H9 (cell line): ENCODE measurements around the gene DOCK2. TPM values are rescaled to one million over a fixed set of nuclear protein-coding genes. Genes with fewer than 3 reads are reported as not detected.

Experiments used
- DNase-seq: peaks from one replicate; pipeline ENCODE4 v3.0.0-alpha.2; 2017
- H2AFZ ChIP-seq: one replicate; pipeline ENCODE4 v1.6.1; 2013; ENCODE audit warnings: mild to moderate bottlenecking, low read length, control low read depth, moderate library complexity
- H2AK5ac ChIP-seq: 2 replicates; pipeline ENCODE4 v1.6.1; 2013; ENCODE audit warnings: low read length, control low read depth, mixed read lengths; ENCODE audit not compliant: insufficient read length
- H2BK120ac ChIP-seq: one replicate; pipeline ENCODE4 v1.6.1; 2013; ENCODE audit warnings: low read depth, mild to moderate bottlenecking, low read length, control low read depth, inconsistent platforms; ENCODE audit not compliant: poor library complexity, severe bottlenecking
- H2BK12ac ChIP-seq: 2 replicates; pipeline ENCODE4 v1.6.1; 2013; ENCODE audit warnings: low read length, control low read depth, mixed read lengths, low read depth; ENCODE audit not compliant: insufficient read length
- H2BK15ac ChIP-seq: 2 replicates; pipeline ENCODE4 v1.6.1; 2013; ENCODE audit warnings: low read depth, low read length, control low read depth
- H2BK20ac ChIP-seq: one replicate; pipeline ENCODE4 v1.6.1; 2013; ENCODE audit warnings: low read depth, mild to moderate bottlenecking, low read length, control low read depth, inconsistent platforms; ENCODE audit not compliant: poor library complexity, severe bottlenecking
- H2BK5ac ChIP-seq: 2 replicates; pipeline ENCODE4 v1.6.1; 2013; ENCODE audit warnings: low read length, control low read depth, mixed read lengths; ENCODE audit not compliant: insufficient read length
- H3K14ac ChIP-seq: 2 replicates; pipeline ENCODE4 v1.6.1; 2013; ENCODE audit warnings: low read length, control low read depth; ENCODE audit not compliant: insufficient read depth
- H3K18ac ChIP-seq: 2 replicates; pipeline ENCODE4 v1.6.1; 2013; ENCODE audit warnings: low read depth, mild to moderate bottlenecking, mixed read lengths, low read length, control low read depth; ENCODE audit not compliant: insufficient read length
- H3K23ac ChIP-seq: 2 replicates; pipeline ENCODE4 v1.6.1; 2013; ENCODE audit warnings: low read length, control low read depth, mixed read lengths, low read depth; ENCODE audit not compliant: insufficient read length
- H3K23me2 ChIP-seq: 2 replicates; pipeline ENCODE4 v1.6.1; 2013; ENCODE audit warnings: low read depth, mild to moderate bottlenecking, mixed read lengths, low read length, control low read depth; ENCODE audit not compliant: insufficient read length, poor library complexity, severe bottlenecking
- H3K27ac ChIP-seq: 2 replicates; pipeline ENCODE4 v1.5.1; 2013; ENCODE audit warnings: low read length, control low read depth, mixed read lengths, low read depth; ENCODE audit not compliant: insufficient read length
- H3K27me3 ChIP-seq: 2 replicates; pipeline ENCODE4 v1.6.1; 2013; ENCODE audit warnings: low read length, control low read depth, inconsistent platforms; ENCODE audit not compliant: insufficient read depth
- H3K4ac ChIP-seq: 2 replicates; pipeline ENCODE4 v1.6.1; 2013; ENCODE audit warnings: low read depth, mild to moderate bottlenecking, control low read depth, inconsistent platforms, low read length, moderate library complexity
- H3K4me1 ChIP-seq: 2 replicates; pipeline ENCODE4 v1.6.1; 2013; ENCODE audit warnings: low read length, control low read depth, inconsistent platforms; ENCODE audit not compliant: insufficient read depth
- H3K4me2 ChIP-seq: 2 replicates; pipeline ENCODE4 v1.6.1; 2013; ENCODE audit warnings: low read length, control low read depth, mixed read lengths; ENCODE audit not compliant: insufficient read length, insufficient read depth
- H3K56ac ChIP-seq: 2 replicates; pipeline ENCODE4 v1.6.1; 2013; ENCODE audit warnings: low read depth, mild to moderate bottlenecking, mixed read lengths, low read length, control low read depth; ENCODE audit not compliant: insufficient read length
- H3K79me1 ChIP-seq: 2 replicates; pipeline ENCODE4 v1.6.1; 2013; ENCODE audit warnings: low read depth, mild to moderate bottlenecking, moderate library complexity, low read length, control low read depth, inconsistent platforms; ENCODE audit not compliant: insufficient read depth, poor library complexity, severe bottlenecking
- H3K79me2 ChIP-seq: 2 replicates; pipeline ENCODE4 v1.6.1; 2013; ENCODE audit warnings: low read length, control low read depth, inconsistent platforms; ENCODE audit not compliant: insufficient read depth
- H3K9ac ChIP-seq: 2 replicates; pipeline ENCODE4 v1.6.1; 2013; ENCODE audit warnings: low read length, control low read depth, mixed read lengths; ENCODE audit not compliant: insufficient read length; ENCODE audit errors: extremely low read depth
- H3K9me3 ChIP-seq: one replicate; pipeline ENCODE4 v1.6.1; 2013; ENCODE audit warnings: low read depth, low read length, inconsistent platforms; ENCODE audit not compliant: control insufficient read depth
- H3T11ph ChIP-seq: one replicate; pipeline ENCODE4 v1.6.1; 2013; ENCODE audit warnings: mild to moderate bottlenecking, low read length, control low read depth, inconsistent platforms
- H4K20me1 ChIP-seq: one replicate; pipeline ENCODE4 v1.6.1; 2013; ENCODE audit not compliant: control insufficient read depth, insufficient read length, insufficient read depth
- H4K5ac ChIP-seq: 2 replicates; pipeline ENCODE4 v1.6.1; 2013; ENCODE audit warnings: low read depth, mild to moderate bottlenecking, mixed read lengths, low read length, control low read depth; ENCODE audit not compliant: insufficient read length
- H4K8ac ChIP-seq: replicated peaks from 2 replicates; pipeline ENCODE4 v1.6.1; 2013; ENCODE audit warnings: low read length, control low read depth, mixed read lengths, low read depth; ENCODE audit not compliant: insufficient read length
- H4K91ac ChIP-seq: 2 replicates; pipeline ENCODE4 v1.6.1; 2013; ENCODE audit warnings: low read depth, mild to moderate bottlenecking, moderate library complexity, mixed read lengths, low read length, control low read depth; ENCODE audit not compliant: insufficient read length
- H3K27ac Mint-ChIP-seq, 3 experiments: 2 replicates in 2 of 3; 3 replicates in 1 of 3; pipeline ENCODE4 v1.8.0; 2020 to 2021; ENCODE audit warnings: mixed read lengths in 3 of 3, mild to moderate bottlenecking in 1 of 3, moderate library complexity in 1 of 3
- H3K27me3 Mint-ChIP-seq: 2 replicates; pipeline ENCODE4 v1.8.0; 2021; ENCODE audit warnings: low read depth, mild to moderate bottlenecking, moderate library complexity, mixed read lengths
- H3K36me3 Mint-ChIP-seq, 3 experiments: 2 replicates in 2 of 3; 3 replicates in 1 of 3; pipeline ENCODE4 v1.8.0; 2020 to 2021; ENCODE audit warnings: low read depth in 3 of 3, mixed read lengths in 3 of 3; ENCODE audit not compliant: insufficient read depth in 1 of 3
- H3K4me1 Mint-ChIP-seq, 2 experiments: 2 replicates each; pipeline ENCODE4 v1.8.0; 2020; ENCODE audit warnings: mixed read lengths in 2 of 2
- H3K4me3 Mint-ChIP-seq, 2 experiments: 2 replicates in 1 of 2; 3 replicates in 1 of 2; pipeline ENCODE4 v1.8.0; 2020 to 2021; ENCODE audit warnings: mild to moderate bottlenecking in 2 of 2, mixed read lengths in 2 of 2, moderate library complexity in 1 of 2
- H3K9me3 Mint-ChIP-seq, 2 experiments: 2 replicates in 1 of 2; 3 replicates in 1 of 2; pipeline ENCODE4 v1.8.0; 2020; ENCODE audit warnings: mild to moderate bottlenecking in 2 of 2, mixed read lengths in 2 of 2, moderate library complexity in 1 of 2
- WGBS: extraction: QIAGEN DNeasy Blood & Tissue Kit; methylation state at CpG from one replicate; pipeline ENCODE4 v1.1.7; 2013; ENCODE audit warnings: missing lambda C conversion rate, low lambda C conversion rate, mixed read lengths; ENCODE audit not compliant: insufficient read length; ENCODE audit errors: extremely low coverage; 5-methylcytosine and 5-hydroxymethylcytosine counted together
- total RNA-seq: library from RNA; stranded (reverse); gene quantifications from 2 replicates; pipeline ENCODE4 v1.2.1, GENCODE V29; 2021
- TF ChIP-seq, protein P1 (sequence below): fragments of 200-600 bp; sonication (generic); conservative IDR thresholded peaks from 3 replicates; pipeline ENCODE4 v1.8.0; 2021; ENCODE audit warnings: antibody characterized with exemption, mild to moderate bottlenecking

DOCK2 gene
- total RNA-seq, 1 experiment from 2014 or later = 7.8 TPM

DNA sequence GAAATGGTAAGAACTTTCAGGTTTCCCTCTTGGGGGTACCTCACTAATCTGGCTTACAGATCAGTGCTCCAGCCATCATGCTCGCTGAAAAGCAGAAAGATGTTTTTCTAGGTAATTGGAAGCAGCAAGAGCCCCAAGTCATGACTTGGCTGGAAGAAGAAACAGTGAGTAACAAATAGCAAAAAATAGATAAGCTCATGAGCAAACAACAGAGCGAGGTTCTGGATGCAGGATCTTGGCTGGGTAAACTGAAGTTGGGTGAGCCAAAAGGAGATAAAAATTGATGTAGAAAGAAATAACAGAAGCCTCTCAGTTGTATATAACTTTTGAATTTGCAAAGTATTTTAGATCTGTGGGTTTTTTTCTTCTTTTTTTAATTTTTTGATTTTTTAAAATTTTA, 233.1 kb downstream of the DOCK2 start:
- Histone ChIP-seq H3K4ac (no peak overlapping the region), H2BK5ac (no peak overlapping the region), H4K91ac (no peak overlapping the region), H3K23me2 (no peaks in the 10 kb centered on the region), H3K27ac (no peak overlapping the region), H2BK15ac (no peak overlapping the region), H3K9ac (no peak overlapping the region), H2AFZ (no peak overlapping the region), H2BK20ac (no peak overlapping the region), H3K23ac (no peak overlapping the region), H4K20me1 (no peaks in the 10 kb centered on the region), H3K9me3 (no peaks in the 10 kb centered on the region), H3K18ac (no peak overlapping the region), H2BK120ac (no peak overlapping the region), H3T11ph (no peak overlapping the region), H2AK5ac (no peak overlapping the region), H3K79me2 (no peaks in the 10 kb centered on the region), H3K79me1 (no peaks in the 10 kb centered on the region), H3K56ac (no peak overlapping the region), H2BK12ac (no peak overlapping the region), H4K8ac (no peak overlapping the region), H3K4me1 (no peaks in the 10 kb centered on the region), H3K4me2 (no peak overlapping the region), H3K14ac (no peak overlapping the region), H4K5ac (no peak overlapping the region), H3K27me3 (no peaks in the 10 kb centered on the region)
- Mint-ChIP-seq H3K27ac (no peak overlapping the region), H3K27me3 (no peaks in the 10 kb centered on the region), H3K9me3 (no peaks in the 10 kb centered on the region), H3K4me1 (peaks cover 15 to 20% of the 10 kb centered on the region in 2 experiments), H3K36me3 (no peaks in the 10 kb centered on the region), H3K4me3 (no peak overlapping the region)
- WGBS = no CpG with 5 or more reads among the region's 2 CpGs
- no peak for DNase-seq
- TF ChIP-seq, protein P1, sequence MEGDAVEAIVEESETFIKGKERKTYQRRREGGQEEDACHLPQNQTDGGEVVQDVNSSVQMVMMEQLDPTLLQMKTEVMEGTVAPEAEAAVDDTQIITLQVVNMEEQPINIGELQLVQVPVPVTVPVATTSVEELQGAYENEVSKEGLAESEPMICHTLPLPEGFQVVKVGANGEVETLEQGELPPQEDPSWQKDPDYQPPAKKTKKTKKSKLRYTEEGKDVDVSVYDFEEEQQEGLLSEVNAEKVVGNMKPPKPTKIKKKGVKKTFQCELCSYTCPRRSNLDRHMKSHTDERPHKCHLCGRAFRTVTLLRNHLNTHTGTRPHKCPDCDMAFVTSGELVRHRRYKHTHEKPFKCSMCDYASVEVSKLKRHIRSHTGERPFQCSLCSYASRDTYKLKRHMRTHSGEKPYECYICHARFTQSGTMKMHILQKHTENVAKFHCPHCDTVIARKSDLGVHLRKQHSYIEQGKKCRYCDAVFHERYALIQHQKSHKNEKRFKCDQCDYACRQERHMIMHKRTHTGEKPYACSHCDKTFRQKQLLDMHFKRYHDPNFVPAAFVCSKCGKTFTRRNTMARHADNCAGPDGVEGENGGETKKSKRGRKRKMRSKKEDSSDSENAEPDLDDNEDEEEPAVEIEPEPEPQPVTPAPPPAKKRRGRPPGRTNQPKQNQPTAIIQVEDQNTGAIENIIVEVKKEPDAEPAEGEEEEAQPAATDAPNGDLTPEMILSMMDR = no peak
